Measurements from ENCODE around the gene IGSF21.

Gene IGSF21

GRCh38 chr1:18097206-18097605, 10.4 kb upstream of the IGSF21 start:
- DNase-seq = no peak

GRCh38 chr1:18099026-18099425, 8.6 kb upstream of the IGSF21 start:
- no peak for DNase-seq

GRCh38 chr1:18100060-18100459, 7.5 kb upstream of the IGSF21 start:
- no peak for DNase-seq

GRCh38 chr1:18100491-18101063, 7.0 kb upstream of the IGSF21 start:
- peak; percentile 24 for DNase-seq

GRCh38 chr1:18101508-18101907, 6.1 kb upstream of the IGSF21 start:
- DNase-seq = no peak

GRCh38 chr1:18103788-18104421, 3.7 kb upstream of the IGSF21 start:
- no peak for DNase-seq

GRCh38 chr1:18104546-18105100, 3.0 kb upstream of the IGSF21 start:
- no peak for DNase-seq

GRCh38 chr1:18105196-18105595, 2.4 kb upstream of the IGSF21 start:
- DNase-seq = no peak

- no peak for DNase-seq
Observed at GRCh38 chr1:18108299-18109057, 880 bp downstream of the IGSF21 start.

- no peak for DNase-seq
Observed at GRCh38 chr1:18109058-18109755, 1.6 kb downstream of the IGSF21 start.

GRCh38 chr1:18109756-18110597, 2.4 kb downstream of the IGSF21 start:
- peak; percentile 12 for DNase-seq

- no peak for DNase-seq
Observed at GRCh38 chr1:18110598-18110939, 3.0 kb downstream of the IGSF21 start.

- DNase-seq = peak; percentile 6
Observed at GRCh38 chr1:18110968-18111367, 3.4 kb downstream of the IGSF21 start.

GRCh38 chr1:18111605-18112297, 4.2 kb downstream of the IGSF21 start:
- DNase-seq = no peak

GRCh38 chr1:18112611-18113010, 5.0 kb downstream of the IGSF21 start:
- no peak for DNase-seq

GRCh38 chr1:18114726-18115410, 7.3 kb downstream of the IGSF21 start:
- no peak for DNase-seq

GRCh38 chr1:18116777-18117176, 9.2 kb downstream of the IGSF21 start:
- DNase-seq = no peak

GRCh38 chr1:18118078-18118477, 10.5 kb downstream of the IGSF21 start:
- DNase-seq = no peak

- DNase-seq = no peak
Observed at GRCh38 chr1:18118491-18118890, 10.9 kb downstream of the IGSF21 start.

- no peak for DNase-seq
Observed at GRCh38 chr1:18119289-18119688, 11.7 kb downstream of the IGSF21 start.

GRCh38 chr1:18119771-18120377, 12.3 kb downstream of the IGSF21 start:
- DNase-seq = no peak

Measured in stimulated activated CD4-positive, alpha-beta T cell treated with anti-CD3 and anti-CD28 coated beads, Interleukin-1b, Interleukin-23, amount 100 ng/mL, for 48 hours (primary cell).